HG03460 (cell line): Measurements from ENCODE around the gene RIPOR2.
"Not testable (repeated sequence)": the region's sequence is repeated elsewhere in the genome, so short reads cannot be mapped to it uniquely, and the experiment has no call there.

Experiments
- ATAC-seq: cut with Tn5 transposase; IDR thresholded peaks from one replicate; pipeline ENCODE4 v1.9.1; 2021; ENCODE audit not compliant: unreplicated experiment

Gene RIPOR2

DNA sequence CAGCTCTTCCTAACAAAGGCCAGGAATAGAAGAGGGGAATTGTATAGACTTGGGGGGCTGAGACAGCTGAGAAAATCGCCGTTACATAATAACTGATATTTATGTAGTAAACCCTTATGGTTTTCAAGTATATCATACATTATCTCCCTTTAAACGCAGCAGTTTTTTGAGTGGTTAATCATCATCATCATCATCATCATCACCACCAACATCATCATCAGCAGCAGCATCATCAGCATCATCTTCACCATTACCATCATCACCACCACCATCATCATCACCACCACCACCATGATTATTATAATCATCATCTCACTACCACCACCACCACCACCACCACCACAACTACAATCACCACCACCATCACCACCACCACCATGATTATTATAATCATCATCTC lies 9.1 kb downstream of the RIPOR2 start:
- ATAC-seq = not testable (repeated sequence)

DNA sequence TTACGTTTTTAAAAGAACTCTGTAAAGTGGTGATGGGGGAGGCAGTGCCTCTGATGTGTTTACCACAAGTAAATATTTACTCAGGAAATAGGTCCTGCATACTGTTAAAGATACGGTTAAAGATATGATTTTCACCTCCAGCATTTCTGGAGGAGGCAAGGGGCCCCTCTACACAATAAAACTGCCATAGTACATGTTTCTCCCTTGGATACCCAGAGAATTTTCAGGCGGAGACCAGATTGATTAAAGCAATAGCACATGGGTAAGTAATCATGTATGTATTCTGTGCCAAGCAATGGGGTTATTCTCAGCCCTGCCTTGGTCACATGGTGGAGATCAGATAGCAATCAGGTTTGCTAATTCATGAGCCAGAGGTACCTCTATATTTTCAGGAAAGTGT lies 9.6 kb downstream of the RIPOR2 start:
- no peak for ATAC-seq

DNA sequence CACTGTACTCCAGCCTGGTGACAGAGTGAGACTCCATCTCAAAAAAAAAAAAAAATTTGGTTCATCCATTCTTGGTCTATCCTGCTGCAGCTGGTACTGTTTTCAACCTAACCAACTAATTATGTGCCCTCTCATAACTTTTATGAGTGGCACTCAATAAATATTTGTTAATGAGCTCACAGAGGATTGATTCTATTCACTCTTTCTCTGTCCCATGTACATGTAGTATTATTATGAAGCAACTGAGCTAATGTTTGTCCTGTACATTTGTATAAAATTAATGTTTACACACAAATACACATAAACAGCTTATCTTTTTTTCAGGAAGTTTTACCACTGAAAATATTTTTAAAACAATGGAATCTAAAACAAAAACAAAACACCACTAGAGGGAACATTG lies 10.1 kb downstream of the RIPOR2 start:
- no peak for ATAC-seq

GRCh38 chr6:24924580-24925356 lies 11.0 kb downstream of the RIPOR2 start:
- ATAC-seq = no peak

- no peak for ATAC-seq
Measured at GRCh38 chr6:24923885-24924401, 11.8 kb downstream of the RIPOR2 start.

DNA sequence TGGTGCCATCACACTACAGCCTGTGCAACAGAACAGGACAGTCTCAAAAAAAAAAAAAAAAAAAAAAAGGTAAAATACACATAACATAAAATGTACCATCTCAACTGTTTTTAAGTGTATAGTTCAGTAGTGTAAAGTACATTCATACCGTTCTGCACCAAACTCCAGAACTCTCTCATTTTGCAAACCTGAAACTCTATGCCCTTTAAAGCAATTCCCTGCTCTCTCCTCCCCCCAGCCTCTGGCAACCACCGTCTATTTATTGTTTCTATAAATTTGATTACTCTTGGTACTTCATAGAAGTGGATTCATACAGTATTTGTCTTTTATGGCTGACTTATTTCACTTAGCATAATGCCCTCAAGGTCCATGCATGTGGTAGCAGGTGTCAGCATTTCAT lies 12.9 kb downstream of the RIPOR2 start:
- ATAC-seq = no peak

GRCh38 chr6:24922170-24922569 lies 13.6 kb downstream of the RIPOR2 start:
- no peak for ATAC-seq

- no peak for ATAC-seq
Measured at GRCh38 chr6:24920136-24920535, 15.6 kb downstream of the RIPOR2 start.

DNA sequence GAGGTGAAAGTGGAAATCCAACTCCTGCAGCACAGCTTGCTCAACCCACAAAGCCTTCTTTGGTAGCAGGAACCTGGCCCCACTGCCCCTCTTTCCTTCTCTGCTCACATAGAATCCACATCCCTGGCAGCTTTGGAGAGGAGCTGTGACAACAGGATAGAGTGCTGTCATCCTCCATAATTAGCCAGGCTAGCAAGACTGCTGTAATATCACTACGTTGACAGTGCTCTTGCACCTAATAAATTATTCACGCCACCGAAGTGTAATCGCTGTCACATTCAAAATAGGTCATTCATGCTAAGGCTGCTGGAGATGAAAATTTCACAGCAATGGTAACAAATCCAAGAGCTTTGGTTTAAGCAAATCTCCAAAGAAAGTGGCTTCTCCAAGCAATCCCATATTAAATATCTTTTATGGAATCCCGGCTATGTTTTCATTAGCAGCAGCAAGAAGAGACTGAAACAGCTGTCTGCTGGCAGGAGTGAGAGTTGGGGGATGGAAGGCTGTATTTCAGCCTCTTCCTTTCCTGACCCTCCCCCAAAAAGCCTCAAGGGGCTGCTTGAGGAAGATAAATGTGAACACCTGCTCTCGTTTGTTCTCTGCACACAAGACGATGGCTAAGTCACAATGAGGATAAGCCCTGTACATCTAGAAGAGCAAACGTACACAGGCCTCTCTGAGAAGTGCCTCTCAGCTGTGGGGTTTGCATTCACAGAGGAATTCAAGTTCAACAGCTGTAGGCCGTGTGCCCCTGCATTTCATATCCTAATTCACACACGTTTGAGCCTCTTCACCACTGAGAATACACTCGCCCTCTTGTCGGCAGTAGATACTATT lies 16.5 kb downstream of the RIPOR2 start:
- ATAC-seq = peak; percentile 67

GRCh38 chr6:24918641-24919055 lies 17.1 kb downstream of the RIPOR2 start:
- ATAC-seq = no peak

DNA sequence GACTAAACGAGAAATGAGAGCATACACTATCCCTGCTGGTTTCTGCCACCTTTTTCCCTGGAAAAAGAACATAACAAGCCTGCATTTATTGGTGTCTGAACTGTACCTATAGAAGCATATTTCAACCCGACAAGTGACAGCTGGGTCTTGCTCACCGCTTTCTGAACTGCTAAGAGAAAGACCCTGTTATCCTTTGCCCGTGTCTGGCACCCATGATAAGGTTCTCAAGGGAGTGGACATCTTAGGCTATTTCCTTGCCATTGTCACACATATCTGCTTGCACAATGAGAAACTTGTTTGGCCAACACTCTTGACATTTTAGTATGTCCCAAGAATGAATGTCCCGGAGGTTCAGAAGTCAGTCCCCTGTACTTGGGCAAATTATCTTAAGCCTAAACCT lies 19.3 kb downstream of the RIPOR2 start:
- no peak for ATAC-seq

- ATAC-seq = no peak
Measured at GRCh38 chr6:24915641-24916040, 20.1 kb downstream of the RIPOR2 start.

GRCh38 chr6:24914082-24914481 lies 21.7 kb downstream of the RIPOR2 start:
- ATAC-seq = not testable (repeated sequence)

DNA sequence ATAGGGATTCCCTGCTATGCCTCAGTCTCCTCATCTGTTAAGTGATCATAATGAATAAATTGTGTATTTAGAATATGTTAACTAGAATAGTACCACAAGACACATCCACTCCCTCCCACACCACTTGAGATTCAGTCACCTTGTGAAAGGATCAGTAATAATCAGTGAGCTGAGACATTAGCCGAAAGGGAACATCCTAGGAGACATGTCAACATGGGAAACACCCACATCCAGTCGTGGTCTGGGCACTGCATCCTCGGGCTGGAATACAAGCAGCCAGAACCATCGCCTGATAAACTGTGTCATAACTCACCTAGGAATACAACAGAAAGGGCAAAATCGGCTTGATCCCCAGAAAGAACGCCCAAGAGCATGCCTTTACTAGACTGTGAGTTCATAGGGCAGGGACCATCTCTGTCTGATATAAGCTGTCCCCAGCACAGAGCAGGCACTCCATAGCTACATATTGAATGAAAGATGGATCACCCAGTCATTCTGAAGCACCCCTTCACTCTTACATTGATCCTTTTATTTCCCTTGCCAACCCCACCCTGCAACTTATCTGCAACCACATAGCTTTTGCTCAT lies 23.9 kb downstream of the RIPOR2 start:
- ATAC-seq = no peak

- ATAC-seq = no peak
Measured at GRCh38 chr6:24910961-24911725, 24.6 kb downstream of the RIPOR2 start.

DNA sequence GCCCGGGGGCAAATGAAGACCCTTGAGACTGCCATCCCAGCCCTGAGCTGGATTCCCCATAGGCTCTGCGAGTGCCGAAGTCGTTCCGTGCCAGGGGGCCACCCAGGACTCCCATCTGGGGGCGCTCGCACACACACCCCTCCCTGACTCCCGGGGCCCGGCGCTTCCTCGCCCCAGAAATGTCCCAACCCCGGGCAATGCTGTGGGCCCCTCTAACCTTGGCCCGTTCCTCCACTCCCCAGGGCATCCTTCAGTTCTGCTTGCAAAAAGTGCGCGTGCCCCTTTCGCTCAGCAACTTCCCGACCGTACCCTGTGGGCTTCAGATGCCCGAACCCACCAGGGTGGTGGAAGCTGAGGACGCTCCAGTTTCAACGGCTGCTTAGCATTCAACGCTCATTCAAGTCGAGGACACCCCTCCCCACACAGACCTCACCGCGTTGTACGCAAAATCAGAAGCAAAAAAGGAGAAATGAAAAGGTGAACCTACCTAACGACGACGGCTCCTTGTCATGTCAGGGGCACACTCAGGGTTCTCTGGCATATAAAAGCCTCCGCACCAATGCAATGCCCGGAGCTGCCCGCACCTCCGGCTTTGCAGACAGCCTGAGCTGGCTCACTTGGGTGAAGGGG lies 25.3 kb downstream of the RIPOR2 start:
- no peak for ATAC-seq

GRCh38 chr6:24909241-24910216 lies 26.2 kb downstream of the RIPOR2 start:
- no peak for ATAC-seq

DNA sequence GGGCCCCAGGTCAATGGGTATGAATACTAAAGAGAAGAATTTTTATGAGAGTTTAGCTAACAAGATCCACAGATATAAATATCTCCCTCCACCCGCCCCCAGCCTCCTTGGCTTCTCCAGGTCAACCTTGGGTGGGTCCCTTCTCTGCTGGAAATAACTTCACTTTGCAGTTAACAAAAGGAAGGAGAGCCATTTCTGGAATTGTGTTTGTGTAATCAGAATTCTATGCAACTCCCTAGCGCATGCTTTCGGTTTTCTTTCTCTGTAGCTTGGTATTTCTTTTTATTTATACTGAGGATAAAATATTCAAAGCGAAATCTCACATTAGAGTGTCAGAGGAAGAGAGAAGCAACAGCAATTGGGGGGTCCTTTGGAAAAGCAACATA lies 27.1 kb downstream of the RIPOR2 start:
- no peak for ATAC-seq

DNA sequence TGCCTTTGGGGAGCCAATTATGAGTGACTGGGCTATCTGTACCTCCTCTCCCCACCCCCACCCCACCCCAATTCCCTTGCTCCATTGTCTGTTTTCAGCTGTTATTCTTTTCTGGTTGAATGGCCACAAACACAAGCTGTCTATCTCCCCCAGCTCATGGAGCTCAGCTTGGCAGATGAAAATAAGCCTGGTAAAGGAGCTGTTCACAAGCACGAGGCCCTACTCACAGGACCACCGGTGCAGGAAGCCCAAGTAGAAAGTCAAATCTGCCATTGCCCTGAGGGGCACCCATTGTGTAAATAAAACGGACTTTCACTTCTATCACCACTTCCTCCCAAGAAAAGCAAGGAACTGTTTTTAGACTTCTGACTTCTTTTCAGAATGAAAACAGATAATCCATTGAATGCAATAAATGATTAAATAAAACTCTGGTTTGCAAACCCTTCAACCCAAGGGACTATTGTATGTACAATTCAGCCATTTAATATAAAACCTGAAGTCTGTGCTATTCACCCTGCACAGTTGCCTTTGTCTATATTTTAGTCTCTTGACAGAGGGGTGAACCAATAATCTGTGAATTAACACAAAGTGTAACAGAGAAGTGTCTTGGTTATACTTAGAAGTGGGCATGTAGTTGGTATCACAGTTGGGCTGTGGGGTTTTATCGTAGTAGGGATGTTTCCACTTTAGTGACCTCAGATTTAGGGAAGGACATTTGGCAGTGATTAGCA lies 27.7 kb downstream of the RIPOR2 start:
- no peak for ATAC-seq
